Amygdala (tissue), 56 donors: ENCODE results near the gene NEMP2.
A peak's percentile ranks its signal among the peaks of the same experiment; 100 is the strongest.

ENCODE experiments used
- DNase-seq, 56 donors: peaks; one replicate each; lab custom pipeline; 2025; lab: John Stamatoyannopoulos, UW

Gene NEMP2, protein sequence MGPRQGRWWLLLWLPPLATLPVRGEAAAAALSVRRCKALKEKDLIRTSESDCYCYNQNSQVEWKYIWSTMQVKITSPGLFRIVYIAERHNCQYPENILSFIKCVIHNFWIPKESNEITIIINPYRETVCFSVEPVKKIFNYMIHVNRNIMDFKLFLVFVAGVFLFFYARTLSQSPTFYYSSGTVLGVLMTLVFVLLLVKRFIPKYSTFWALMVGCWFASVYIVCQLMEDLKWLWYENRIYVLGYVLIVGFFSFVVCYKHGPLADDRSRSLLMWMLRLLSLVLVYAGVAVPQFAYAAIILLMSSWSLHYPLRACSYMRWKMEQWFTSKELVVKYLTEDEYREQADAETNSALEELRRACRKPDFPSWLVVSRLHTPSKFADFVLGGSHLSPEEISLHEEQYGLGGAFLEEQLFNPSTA

DNA sequence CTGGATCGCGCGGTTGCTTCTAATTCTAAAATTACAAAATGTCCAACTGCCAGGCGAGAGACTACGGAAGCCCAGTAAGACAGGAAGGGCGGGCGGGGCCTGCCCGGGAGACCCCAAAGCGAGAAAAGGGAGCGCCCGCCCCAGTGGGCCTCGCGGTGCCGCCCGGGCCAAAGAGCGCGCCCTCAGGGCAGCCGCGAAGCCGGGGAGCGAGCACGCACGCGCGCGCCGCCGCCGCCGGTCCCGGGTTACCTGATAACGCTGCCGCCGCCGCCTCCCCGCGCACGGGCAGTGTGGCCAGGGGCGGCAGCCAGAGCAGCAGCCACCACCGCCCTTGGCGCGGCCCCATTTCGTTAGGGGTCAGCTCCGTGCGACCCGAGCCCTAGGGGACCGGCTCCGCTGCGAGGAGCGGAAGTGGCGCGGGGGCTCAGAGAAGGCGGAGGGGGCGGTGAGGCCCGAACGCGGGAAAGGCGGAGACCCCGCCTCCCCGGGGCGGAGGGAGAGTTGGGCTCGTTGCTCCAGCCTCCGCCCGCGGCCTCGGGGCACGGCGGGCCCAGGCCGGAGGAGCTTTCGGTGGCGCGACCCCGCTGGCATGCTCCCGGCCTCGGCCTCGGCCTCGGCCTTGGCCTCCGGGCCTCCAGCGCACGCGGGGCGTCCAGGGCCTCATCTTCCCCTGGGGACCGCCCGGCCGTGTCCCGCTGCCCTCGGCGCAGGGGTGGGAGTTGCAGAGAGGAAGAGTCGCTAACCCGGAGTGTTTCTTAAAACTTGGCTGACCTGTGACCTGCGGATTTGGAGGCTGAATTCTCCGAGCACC is at the start of gene NEMP2:
Gene NEMP2, minus strand, starts transcription at position 413 of the 811 bp plus-strand sequence. Its CDS starts 67 bp downstream, at position 346.
- peak in 48 of 56 donors; percentile 10 to 82 (median 60) for DNase-seq

DNA sequence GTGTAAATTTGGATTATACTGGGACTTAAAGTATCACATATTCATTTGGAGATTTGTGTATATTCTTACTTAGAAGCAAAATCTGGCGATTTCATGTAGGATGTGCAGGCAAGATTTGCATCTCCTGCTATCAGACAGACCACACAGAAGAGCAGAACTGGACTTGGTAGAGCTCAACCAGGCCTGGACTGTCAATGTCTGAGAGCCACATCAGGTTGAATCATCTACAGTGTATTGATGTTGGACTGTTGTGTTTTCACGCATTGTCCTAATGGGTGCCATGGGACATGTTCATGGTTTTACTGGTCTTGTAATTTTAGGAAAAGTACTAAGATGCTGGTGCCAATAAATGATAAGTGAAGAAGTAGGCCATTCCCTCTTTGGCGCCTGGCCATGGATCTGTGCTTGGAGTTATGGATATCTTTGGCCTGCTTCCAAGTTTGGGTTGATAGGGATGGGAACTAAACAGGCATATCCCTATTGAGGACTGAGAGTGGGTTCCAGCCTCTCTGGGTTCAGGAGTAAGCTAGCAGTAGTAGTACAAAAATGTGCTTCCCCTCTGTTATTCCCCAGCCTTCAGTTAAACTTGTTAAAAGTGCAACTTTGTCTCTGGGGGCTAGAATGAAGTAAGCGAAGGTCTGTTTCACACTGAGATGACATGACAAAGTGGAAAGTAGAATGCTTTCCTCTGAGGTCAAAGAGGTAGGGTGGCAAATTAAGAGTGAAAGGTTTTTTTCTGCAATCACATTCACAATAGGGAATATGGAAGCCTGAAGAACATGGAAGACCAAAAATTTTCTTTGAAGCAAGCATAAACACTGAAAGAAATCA is 49.2 kb upstream of the NEMP2 start:
- peak in 2 of 56 donors; percentile 7 to 49 for DNase-seq

DNA sequence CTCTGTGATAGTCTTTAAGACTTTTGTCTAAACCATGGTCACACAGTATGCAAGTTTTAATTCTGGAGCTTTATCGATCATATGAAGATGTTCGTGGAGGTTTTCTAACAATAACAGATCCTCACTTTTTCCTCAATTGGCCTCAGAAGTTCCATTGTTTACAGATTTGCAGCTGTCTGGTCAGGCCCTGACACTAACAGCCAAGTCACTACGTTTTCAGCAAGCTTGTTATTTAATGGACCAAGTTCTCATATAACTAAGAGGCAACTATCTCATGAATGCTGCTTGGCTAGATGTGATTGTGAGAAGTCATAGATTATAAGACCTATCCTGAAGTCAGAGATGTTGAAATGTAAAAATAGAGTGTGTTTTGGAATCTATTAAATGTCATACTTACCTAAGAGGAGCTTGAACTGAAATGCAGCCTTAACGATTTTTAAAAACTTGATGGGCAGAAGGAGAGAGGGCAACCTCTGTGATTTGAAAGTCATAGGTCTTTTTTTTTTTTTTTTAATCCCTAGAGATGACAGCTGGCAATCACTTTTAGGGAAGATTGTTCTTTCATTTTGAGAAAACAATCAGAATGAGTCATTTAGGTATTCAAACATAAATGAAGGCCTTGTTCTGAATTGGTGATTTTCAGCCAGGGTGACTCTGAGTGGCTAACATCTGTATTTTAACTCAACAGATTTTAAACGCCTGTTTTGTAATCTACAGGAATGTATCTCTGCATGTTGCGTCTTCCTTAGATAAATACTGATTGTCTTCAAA is 48.4 kb upstream of the NEMP2 start:
- DNase-seq = peak in 3 of 56 donors; percentile 8 to 28 (median 16)

DNA sequence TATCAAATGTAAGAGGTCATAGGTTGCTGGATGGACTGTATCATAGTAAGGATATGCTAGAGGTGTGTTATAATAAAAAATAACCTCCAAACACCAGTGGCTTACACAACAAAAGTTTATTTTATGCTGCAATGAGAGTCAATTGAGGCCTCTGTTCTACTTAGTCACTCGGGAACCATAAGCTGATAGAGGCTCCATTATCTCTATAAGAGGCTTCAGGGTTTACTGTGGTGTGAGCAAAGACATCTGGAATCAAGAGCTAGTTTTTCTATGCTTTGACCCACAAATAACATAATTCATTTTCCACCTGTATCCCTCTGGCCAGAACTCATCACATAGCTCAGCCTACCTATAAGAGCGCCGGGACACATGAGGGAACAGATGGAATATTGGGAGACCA is 47.5 kb upstream of the NEMP2 start:
- no peak for DNase-seq

DNA sequence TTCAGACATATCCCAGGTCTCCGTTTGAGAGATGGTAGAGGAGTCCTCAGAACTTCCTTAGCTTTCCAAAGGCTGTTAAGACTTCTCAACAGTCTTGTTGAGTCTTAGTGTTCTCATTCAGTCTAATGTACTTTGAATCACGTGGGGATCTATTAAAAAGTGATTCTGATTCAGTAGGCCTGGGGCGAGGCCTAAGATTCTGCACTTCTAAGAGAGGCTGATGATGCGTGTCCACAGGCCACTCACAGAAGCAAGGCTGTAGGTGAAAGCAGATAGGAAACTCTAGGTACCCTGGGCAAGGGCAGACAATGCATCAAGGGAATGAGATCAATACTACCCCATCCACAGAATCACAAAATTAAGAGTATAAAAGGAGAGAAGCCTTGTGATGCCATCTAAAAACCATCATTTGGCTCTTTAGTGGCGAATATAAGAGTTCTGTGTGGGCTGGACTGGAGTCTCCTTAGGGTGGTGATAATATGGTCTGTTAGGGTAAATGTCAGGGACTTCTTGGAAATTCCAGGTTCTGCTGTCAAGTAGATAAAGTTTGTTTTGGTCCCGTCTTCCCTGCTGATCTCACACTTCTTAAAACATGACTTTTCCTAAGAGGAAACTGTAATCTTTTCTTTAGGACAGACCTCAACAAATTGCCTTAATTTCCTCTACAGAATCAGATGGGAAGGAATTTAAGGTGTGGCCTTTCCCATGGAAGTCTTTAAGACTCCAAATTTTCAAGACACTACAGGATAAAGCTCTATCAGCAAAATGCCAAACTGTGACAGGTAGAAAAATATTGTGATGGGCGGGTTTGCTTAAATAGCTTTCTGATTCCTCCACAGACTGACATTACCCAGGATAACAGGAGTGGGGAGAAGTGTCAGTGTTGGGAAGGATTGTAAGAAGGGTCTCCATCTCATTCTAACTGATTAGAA is 45.7 kb upstream of the NEMP2 start:
- no peak for DNase-seq

DNA sequence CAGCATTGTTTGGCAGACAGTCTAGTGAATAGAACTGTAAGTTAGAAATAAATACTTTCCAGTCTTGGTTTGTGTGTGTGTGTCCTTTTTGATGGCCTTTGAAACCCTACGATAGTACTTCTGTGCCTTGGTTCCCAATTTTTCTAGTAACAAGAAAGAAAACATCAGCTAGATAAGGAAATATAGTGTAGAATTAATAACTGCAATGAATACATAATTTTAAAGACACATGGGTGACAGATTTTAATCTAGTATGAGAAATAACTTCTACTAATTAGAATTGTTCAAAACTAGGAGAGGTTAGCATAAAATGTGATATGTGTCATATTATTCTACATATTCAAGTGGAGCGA is 44.5 kb upstream of the NEMP2 start:
- DNase-seq = no peak

DNA sequence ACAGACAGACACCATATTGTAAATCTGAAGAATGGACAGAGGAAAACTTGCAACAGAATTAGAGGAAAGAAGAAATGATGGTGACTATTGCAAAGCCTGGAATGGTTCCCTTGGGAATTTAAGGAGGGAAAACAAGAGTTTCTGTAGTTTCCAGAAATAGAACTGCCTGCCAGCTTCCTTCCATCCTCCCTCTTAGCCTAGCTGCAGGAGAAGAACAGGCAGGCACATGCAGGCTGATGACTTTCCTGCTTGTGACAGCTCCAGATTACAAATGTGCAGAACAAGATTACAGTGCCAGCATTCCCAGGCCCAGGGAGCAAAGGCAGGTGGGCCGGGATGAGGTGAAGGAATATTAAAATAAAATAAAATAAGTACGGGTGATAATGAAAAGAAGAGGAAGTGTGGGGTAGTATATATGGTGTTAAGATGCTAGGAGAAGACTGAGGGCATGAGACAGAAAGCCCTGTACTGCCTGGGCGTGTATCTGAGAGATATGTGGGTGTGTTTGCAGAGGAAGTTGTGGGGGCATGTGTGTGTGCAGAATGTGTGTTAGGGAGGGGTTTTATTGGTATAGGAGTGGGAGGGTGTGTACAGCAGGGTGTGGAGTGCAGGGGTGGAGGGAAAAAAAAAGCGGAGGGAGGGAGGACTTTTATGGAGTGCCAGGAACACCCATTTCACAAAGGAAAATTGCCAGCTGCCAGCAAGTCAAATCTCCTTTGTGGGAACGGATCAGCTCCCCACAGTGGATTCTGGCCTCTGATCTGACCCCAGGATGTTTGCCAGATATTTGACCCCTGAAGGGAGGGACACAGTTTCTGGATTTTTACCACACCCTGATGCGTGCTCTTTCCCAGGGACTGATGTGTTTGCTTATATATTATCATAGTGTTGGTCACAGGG is 43.9 kb upstream of the NEMP2 start:
- peak in 13 of 56 donors; percentile 6 to 60 (median 20) for DNase-seq

DNA sequence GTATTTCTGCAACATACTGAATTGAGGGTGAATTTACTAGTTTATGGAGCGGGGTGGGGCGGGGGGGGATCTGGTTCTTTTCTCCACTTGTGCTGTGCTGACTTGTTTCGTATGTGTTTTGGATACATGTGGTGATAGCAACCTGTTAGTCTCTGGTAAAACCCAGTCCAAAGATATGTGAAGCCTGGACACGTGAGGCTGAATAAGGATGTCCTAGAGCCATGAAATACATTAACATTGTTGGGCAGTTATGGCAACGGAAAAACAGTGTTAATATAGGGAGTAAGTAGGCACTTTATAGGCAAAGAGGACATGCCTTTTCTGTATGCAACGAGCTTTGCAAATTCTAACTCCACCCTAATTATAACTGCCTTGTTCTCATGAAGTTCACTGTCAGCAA is 42.1 kb upstream of the NEMP2 start:
- DNase-seq = no peak

DNA sequence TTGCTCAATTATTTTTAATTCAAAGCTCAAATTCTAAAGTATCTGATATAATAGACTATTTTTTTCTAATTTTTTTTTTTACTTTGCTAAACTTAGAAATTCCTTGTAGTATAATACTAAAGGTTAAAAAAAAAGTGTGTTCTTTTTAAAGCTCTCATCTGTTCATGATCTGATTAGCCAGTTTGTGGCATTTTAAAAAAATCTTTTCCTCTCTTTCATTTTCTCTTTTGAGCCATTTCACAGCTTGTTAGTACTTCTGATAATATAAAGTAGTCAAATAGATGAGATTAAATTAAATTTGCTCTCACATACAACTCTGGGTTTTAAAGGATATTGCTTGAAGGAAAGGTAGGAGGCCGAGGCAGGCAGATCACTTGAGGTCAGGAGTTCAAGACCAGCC is 40.7 kb upstream of the NEMP2 start:
- DNase-seq = no peak

DNA sequence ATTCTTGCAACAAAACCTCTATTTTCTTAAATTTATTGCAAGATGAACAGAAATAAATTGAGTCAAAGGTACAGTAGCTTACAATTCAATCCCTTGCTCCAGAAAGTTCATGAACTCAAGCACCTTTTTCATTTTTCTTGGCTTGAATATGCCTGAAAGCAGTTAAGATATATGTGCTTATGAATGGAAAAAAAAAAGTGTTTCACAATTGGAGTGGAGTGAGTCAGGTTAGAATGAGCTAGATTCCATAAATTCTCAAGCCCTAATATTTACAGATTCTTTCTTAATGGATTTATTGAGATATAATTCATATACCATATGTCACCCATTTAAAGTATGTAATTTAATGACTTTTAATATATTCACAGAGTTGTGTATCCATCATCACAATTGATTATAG is 39.6 kb upstream of the NEMP2 start:
- no peak for DNase-seq

DNA sequence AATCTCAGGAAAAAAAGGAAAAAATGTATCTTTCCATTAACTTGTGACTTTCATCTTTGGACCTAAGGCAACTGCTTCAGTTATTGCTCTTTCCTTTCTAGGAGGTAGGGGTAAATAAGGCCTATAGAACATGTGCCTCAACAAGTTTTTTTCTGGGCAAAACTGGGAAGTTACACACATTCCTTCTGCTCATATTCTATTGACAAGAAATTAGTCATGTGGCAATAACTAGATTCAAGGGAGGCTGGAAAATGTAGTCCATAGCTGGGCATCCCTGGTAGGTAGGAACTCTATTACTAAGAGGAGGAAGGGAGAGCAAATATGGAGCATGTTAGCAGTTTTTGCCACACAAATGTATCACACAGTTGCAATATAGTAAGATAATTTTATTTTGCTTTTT is 37.7 kb upstream of the NEMP2 start:
- no peak for DNase-seq

DNA sequence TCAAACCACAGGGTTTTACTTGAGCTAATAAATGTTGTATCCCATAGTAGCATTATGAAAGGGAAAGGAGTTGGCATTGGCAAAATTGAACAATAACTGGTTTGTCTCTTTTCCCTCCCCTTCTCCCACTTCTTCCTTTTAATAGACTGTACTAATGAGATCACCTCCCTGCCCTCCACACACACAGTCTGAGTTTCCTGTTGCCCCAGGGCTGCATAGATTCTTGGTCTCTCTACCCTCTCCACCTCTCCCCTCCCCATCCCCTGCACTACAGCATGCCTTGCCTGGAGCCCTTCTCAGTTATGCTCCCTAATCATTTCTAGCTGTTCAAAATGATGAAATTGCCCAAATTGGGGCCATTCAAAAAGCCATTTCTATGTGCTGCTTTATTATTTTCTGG is 37.2 kb upstream of the NEMP2 start:
- DNase-seq = no peak

DNA sequence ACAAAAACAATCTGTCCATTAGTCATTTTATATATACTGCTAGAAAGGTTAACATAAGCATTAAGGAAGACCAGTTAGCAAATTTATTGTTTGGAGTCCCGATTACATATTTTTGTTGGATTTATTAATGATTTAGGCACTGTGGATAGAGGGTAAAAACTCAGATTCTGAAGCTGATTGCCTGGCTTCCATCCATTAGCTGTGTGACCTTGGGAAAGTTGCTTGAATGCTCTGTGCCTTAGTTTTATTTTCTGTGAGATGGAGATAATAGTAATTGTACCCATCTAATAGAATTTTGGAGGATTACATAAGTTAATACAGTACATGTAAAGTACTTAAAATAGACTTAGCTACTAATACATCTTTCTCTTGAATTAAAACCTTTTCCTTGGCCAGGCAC is 36.3 kb upstream of the NEMP2 start:
- DNase-seq = no peak

DNA sequence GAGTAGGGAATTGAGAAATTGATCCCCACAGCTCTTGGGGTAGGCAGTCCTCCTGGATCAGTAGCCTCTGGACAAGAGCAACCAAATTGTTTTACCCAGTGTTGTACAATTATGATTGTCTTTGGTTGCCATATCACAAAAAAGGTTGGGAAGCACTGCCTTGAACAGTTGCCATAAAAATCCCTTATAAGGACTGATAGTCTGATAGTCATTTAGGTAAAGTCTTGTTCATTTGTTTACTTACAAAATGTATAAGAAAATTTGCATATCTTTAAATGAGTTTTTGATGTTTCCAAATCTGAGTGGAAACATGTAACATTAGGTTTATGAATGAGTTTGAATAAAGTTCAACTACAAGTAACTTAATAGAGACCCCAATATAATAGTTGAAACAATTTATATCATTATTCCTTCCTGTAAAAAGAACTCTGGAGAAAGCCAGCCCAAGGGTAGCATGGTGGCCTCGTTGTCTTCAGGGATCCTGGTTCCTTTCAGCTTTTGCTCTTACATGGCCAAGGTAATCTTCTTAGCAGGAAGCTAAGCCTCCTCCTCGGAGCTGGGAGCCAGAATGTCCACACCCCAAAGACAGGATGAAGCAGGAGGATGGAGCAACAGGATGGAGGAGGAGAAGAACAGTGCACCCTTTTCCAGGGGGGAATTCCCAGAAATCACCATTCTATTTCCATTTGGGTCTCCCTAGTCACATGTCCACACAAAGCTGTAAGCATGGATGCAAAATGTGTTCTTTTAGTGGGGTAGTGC is 35.7 kb upstream of the NEMP2 start:
- no peak for DNase-seq

DNA sequence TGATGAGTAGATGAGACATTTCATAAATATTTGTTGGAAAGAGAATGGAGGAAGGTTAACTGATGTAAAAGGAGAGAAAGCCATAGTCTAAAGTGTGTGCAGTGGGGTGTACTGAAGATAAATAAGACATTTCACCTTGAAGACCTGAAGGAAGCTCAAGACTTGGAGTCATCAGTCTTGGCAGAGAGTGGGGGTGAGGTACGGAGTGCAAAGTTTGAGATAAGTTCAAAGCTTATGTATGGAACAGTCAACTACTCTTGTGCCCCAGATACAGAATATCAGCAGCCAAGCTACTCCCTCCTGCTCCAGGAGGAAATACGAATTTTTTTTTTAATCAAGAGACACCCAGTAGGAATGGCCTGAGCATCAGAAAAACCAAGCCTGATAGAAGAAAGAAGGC is 30.3 kb upstream of the NEMP2 start:
- DNase-seq = no peak

DNA sequence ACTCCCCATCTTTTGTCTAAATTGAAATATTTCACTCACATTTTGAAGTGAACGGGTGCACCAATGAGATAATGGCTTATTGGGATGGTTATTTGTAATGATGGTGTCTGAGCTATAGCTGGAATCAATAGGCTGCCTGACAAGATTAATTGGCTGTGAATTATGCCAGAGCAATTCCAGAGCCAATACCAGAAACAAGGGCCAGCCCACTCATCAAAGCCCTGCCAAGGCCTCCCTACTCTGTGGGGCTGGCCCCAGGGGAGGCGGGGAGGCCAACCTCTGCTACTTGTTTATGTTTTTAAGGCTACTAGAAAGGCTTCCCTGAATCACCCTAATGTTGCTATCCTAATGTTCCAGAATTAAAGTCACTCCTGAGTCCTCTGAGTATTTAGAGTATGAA is 29.1 kb upstream of the NEMP2 start:
- peak in 3 of 56 donors; percentile 12 to 24 (median 14) for DNase-seq

DNA sequence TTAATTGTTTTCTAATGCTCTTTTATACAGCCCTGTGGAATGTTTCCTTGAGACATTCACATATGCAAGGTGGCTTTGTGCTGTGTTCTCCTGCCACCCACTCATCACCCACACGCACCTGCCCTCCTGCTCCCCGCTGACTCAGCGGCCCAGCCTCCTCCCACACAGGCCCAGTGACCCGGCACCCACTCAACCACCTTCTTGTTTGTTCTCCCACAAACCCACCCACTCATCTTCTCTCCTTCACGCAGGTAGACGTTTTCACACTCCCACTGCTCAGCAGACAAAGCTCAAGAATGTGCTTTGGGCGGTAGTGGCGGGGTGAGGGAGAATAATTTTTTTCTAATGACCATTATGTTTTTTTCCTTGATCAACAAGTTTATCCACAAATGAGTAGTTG is 28.6 kb upstream of the NEMP2 start:
- DNase-seq = peak in 1 of 56 donors; percentile 4
